Fibroblast of lung (primary cell): ENCODE measurements around the gene TWNK. TPM values are rescaled to one million over a fixed set of nuclear protein-coding genes. Genes with fewer than 3 reads are reported as not detected.

Source experiments
- DNase-seq, 2 donors: peaks; one replicate each; pipeline versions ENCODE4 v3.0.0 to v3.0.0-alpha.2; 2010; ENCODE audit warnings: low read depth in 2 of 2
- H2AFZ ChIP-seq: 2 replicates; pipeline ENCODE4 v1.5.1; 2012; ENCODE audit warnings: low read length, control low read depth, inconsistent platforms
- H3K27ac ChIP-seq: 2 replicates; pipeline ENCODE4 v1.5.1; 2011; ENCODE audit warnings: low read length, control low read depth; ENCODE audit not compliant: insufficient read depth
- H3K27me3 ChIP-seq: 2 replicates; pipeline ENCODE4 v1.5.1; 2011; ENCODE audit warnings: mild to moderate bottlenecking, low read length; ENCODE audit not compliant: control insufficient read depth, insufficient read depth
- H3K36me3 ChIP-seq: 2 replicates; pipeline ENCODE4 v1.5.1; 2011; ENCODE audit warnings: low read length; ENCODE audit not compliant: control insufficient read depth, insufficient read depth
- H3K4me1 ChIP-seq: 2 replicates; pipeline ENCODE4 v1.5.1; 2011; ENCODE audit warnings: low read length; ENCODE audit not compliant: control insufficient read depth, insufficient read depth; ENCODE audit errors: extremely low read depth
- H3K4me2 ChIP-seq: 2 replicates; pipeline ENCODE4 v1.5.1; 2011; ENCODE audit warnings: low read length, control low read depth; ENCODE audit not compliant: insufficient read depth; ENCODE audit errors: extremely low read depth
- H3K4me3 ChIP-seq, 4 experiments: fragments of 200-600 bp in 1 of 4; sonication (generic) in 1 of 4; replicated peaks in 1 of 4; 2 replicates each; pipeline ENCODE4 v1.5.1; 2011 to 2016; ENCODE audit warnings: low read length in 4 of 4, low read depth in 3 of 4, mild to moderate bottlenecking in 3 of 4, control low read depth in 2 of 4, inconsistent platforms in 1 of 4, mixed read lengths in 1 of 4; ENCODE audit not compliant: insufficient read depth in 1 of 4; ENCODE audit errors: control extremely low read depth in 1 of 4
- H3K79me2 ChIP-seq: 2 replicates; pipeline ENCODE4 v1.5.1; 2012; ENCODE audit warnings: mild to moderate bottlenecking, low read length, inconsistent platforms; ENCODE audit not compliant: control insufficient read depth, insufficient read depth
- H3K9ac ChIP-seq: 2 replicates; pipeline ENCODE4 v1.5.1; 2011; ENCODE audit warnings: mild to moderate bottlenecking, low read length, control low read depth; ENCODE audit not compliant: insufficient read depth
- H3K9me3 ChIP-seq: 2 replicates; pipeline ENCODE4 v1.5.1; 2012; ENCODE audit warnings: low read depth, low read length; ENCODE audit not compliant: control insufficient read depth, insufficient read depth
- H4K20me1 ChIP-seq: 2 replicates; pipeline ENCODE4 v1.5.1; 2011; ENCODE audit warnings: low read length; ENCODE audit not compliant: control insufficient read depth, insufficient read depth; ENCODE audit errors: extremely low read depth
- CTCF ChIP-seq, 2 donors: IDR thresholded peaks in 1 of 2; conservative IDR thresholded peaks in 1 of 2; 1 replicate in 1 of 2; 2 replicates in 1 of 2; pipeline ENCODE4 v1.5.1; 2011 to 2012; ENCODE audit warnings: low read length in 2 of 2, control low read depth in 1 of 2, inconsistent platforms in 1 of 2, low read depth in 1 of 2, mild to moderate bottlenecking in 1 of 2
- EZH2 ChIP-seq: IDR thresholded peaks from 2 replicates; pipeline ENCODE4 v1.5.1; 2012; ENCODE audit warnings: low read length, control low read depth, mild to moderate bottlenecking; ENCODE audit errors: missing control alignments
- polyA plus RNA-seq, 2 donors: library from polyadenylated mRNA; depleted of rRNA in 1 of 2; stranded (reverse) in 1 of 2; unstranded in 1 of 2; fragments of >200 nt; gene quantifications; 2 replicates each; pipeline ENCODE4 v1.2.1, GENCODE V29; 2011 to 2012; ENCODE audit warnings: missing spikeins in 1 of 2
- total RNA-seq: library from RNA; depleted of rRNA; stranded (reverse); fragments of >200 nt; gene quantifications from 2 replicates; pipeline ENCODE4 v1.2.1, GENCODE V29; 2014

Gene TWNK
- total and polyA plus RNA-seq, 2 donors (not counting 1 experiment from before 2014, with no cell fraction given) = 3.8 to 6.1 TPM

- Histone ChIP-seq H3K4me2 (no peak overlapping the region), H3K4me1 (peaks cover 32% of the 10 kb centered on the region), H3K36me3 (peaks cover 46% of the 10 kb centered on the region), H3K9me3 (no peaks in the 10 kb centered on the region), H3K79me2 (peaks cover 52% of the 10 kb centered on the region), H3K9ac (no peak overlapping the region), H3K27me3 (no peaks in the 10 kb centered on the region), H3K4me3 (no peak overlapping the region), H3K27ac (no peak overlapping the region), H4K20me1 (peaks cover 2% of the 10 kb centered on the region), H2AFZ (no peak overlapping the region)
- no peak for TF ChIP-seq EZH2
- no peak for TF ChIP-seq CTCF (conservative IDR thresholded peaks at IDR 0.05 in 1 of 2, IDR thresholded peaks at IDR 0.05 in 1 of 2; ENCODE audit: low read depth in 1 of 2, low read length in 2 of 2)
- DNase-seq = no peak
Measured at GRCh38 chr10:101003639-101004206, 16.4 kb downstream of the TWNK start.

GRCh38 chr10:101005361-101005760 lies 18.0 kb downstream of the TWNK start:
- Histone ChIP-seq H2AFZ (no peak overlapping the region), H4K20me1 (peaks cover 2% of the 10 kb centered on the region), H3K9ac (no peak overlapping the region), H3K4me1 (peaks cover 29% of the 10 kb centered on the region), H3K79me2 (peaks cover 46% of the 10 kb centered on the region), H3K9me3 (no peaks in the 10 kb centered on the region), H3K4me2 (no peak overlapping the region), H3K27ac (no peak overlapping the region), H3K4me3 (no peak overlapping the region), H3K27me3 (no peaks in the 10 kb centered on the region), H3K36me3 (peaks cover 46% of the 10 kb centered on the region)
- no peak for DNase-seq
- TF ChIP-seq CTCF (conservative IDR thresholded peaks at IDR 0.05 in 1 of 2, IDR thresholded peaks at IDR 0.05 in 1 of 2; ENCODE audit: low read depth in 1 of 2, low read length in 2 of 2) (no peak), EZH2 (no peak)

- no peak overlapping the region for H3K27ac ChIP-seq
- DNase-seq = no peak
- H4K20me1 ChIP-seq = peaks cover 2% of the 10 kb centered on the region
Measured at GRCh38 chr10:101005869-101006567, 18.7 kb downstream of the TWNK start.

More at GRCh38 chr10:101005869-101006567, 18.7 kb downstream of the TWNK start:
- Histone ChIP-seq H3K4me1 (peaks cover 26% of the 10 kb centered on the region), H2AFZ (no peak overlapping the region), H3K36me3 (peaks cover 44% of the 10 kb centered on the region), H3K4me3 (no peak overlapping the region), H3K9ac (no peak overlapping the region), H3K9me3 (no peaks in the 10 kb centered on the region), H3K27me3 (no peaks in the 10 kb centered on the region), H3K4me2 (no peak overlapping the region), H3K79me2 (peaks cover 39% of the 10 kb centered on the region)
- TF ChIP-seq CTCF (conservative IDR thresholded peaks at IDR 0.05 in 1 of 2, IDR thresholded peaks at IDR 0.05 in 1 of 2; ENCODE audit: low read depth in 1 of 2, low read length in 2 of 2) (no peak), EZH2 (no peak)
